Measurements from ENCODE around the gene ERN1. TPM values are rescaled to one million over a fixed set of nuclear protein-coding genes. Genes with fewer than 3 reads are reported as not detected.
"Not testable (repeated sequence)": the region's sequence is repeated elsewhere in the genome, so short reads cannot be mapped to it uniquely, and the experiment has no call there.

Gene ERN1
- total and polyA plus RNA-seq, 2 donors (not counting 3 experiments of a cell fraction or from before 2014, with no cell fraction given), result 9.1 to 21.5 TPM

DNA sequence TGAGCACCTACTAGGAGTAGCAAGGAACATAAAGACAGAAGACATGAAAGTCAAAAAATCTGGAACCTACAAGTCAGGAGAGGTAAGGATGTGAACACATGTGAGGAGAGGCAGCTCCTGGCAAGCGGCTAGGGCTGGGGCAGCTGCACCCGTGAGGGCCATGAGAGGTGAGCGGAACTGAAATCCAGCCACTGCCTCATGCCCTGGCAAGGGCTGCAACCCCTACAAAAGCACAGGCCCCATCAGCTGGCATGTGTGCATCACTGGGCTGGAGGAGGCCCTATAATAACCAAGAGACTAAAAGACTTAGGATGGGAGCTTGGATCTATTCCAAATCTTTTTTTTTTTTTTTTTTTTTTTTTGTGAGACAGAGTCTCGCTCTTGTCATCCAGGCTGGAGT, 40.3 kb upstream of the ERN1 start:
- Histone ChIP-seq H3K27ac (ENCODE audit: insufficient read depth, low read depth, low read length) (peak overlapping the region; percentile 84), H3K9ac (replicated peaks; ENCODE audit: extremely low read depth, insufficient read depth, low read length) (no peak overlapping the region), H3K4me2 (ENCODE audit: insufficient read depth, low read length) (no peak overlapping the region), H2AFZ (ENCODE audit: low read depth, low read length) (no peak overlapping the region), H3K36me3 (ENCODE audit: control insufficient read depth in 2 of 2, extremely low read depth in 1 of 2, insufficient read depth in 2 of 2, low read length in 2 of 2) (peaks cover 0 to 2% of the 10 kb centered on the region in 2 experiments), H3K9me3 (replicated peaks; ENCODE audit: control insufficient read depth, insufficient read depth, low read length) (no peaks in the 10 kb centered on the region), H3K27me3 (ENCODE audit: control insufficient read depth in 2 of 2, insufficient read depth in 2 of 2, low read length in 2 of 2) (no peaks in the 10 kb centered on the region), H3K4me1 (ENCODE audit: control insufficient read depth, extremely low read depth, insufficient read depth, low read length) (peaks cover 37% of the 10 kb centered on the region), H3K79me2 (ENCODE audit: control insufficient read depth, insufficient read depth, low read length) (no peaks in the 10 kb centered on the region), H4K20me1 (replicated peaks; ENCODE audit: control insufficient read depth, extremely low read depth, insufficient read depth, low read length) (no peaks in the 10 kb centered on the region), H3K4me3 (replicated peaks in 1 of 3; ENCODE audit: insufficient read depth in 1 of 3, low read depth in 1 of 3, low read length in 3 of 3) (no peak overlapping the region), H3K9me1 (replicated peaks; ENCODE audit: control insufficient read depth, extremely low read depth, insufficient read depth, low read length) (no peaks in the 10 kb centered on the region)
- ChIA-PET CTCF (interaction anchor here (1.4 to 3.3 kb wide), 6 partner anchors 9 to 112 kb away, joined by 3 to 23 read pairs (median 6); no protein-coding TSS in a partner anchor), POLR2A (interaction anchor here (0.6 to 3.3 kb wide), 4 partner anchors 15 to 109 kb away, joined by 3 to 13 read pairs (median 4); no protein-coding TSS in a partner anchor)
- TF ChIP-seq MYC (IDR thresholded peaks at IDR 0.05; ENCODE audit: low read depth, low read length), result no peak
- no peak for TF ChIP-seq GATA2 (IDR thresholded peaks at IDR 0.05; ENCODE audit: insufficient read depth, insufficient read length, low read depth, low read length)
- TF ChIP-seq JUN (IDR thresholded peaks at IDR 0.05; ENCODE audit: borderline replicate concordance, insufficient read depth, insufficient read length, low read depth), result no peak
- TF ChIP-seq, protein P1, sequence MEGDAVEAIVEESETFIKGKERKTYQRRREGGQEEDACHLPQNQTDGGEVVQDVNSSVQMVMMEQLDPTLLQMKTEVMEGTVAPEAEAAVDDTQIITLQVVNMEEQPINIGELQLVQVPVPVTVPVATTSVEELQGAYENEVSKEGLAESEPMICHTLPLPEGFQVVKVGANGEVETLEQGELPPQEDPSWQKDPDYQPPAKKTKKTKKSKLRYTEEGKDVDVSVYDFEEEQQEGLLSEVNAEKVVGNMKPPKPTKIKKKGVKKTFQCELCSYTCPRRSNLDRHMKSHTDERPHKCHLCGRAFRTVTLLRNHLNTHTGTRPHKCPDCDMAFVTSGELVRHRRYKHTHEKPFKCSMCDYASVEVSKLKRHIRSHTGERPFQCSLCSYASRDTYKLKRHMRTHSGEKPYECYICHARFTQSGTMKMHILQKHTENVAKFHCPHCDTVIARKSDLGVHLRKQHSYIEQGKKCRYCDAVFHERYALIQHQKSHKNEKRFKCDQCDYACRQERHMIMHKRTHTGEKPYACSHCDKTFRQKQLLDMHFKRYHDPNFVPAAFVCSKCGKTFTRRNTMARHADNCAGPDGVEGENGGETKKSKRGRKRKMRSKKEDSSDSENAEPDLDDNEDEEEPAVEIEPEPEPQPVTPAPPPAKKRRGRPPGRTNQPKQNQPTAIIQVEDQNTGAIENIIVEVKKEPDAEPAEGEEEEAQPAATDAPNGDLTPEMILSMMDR (IDR thresholded peaks at IDR 0.05; ENCODE audit: extremely low read depth in 1 of 2, insufficient read depth in 1 of 2, low read depth in 1 of 2, low read length in 2 of 2), result no peak
- TF ChIP-seq EZH2 (IDR thresholded peaks at IDR 0.05; ENCODE audit: borderline replicate concordance, low read depth, low read length, severe bottlenecking), result no peak
- TF ChIP-seq FOS (IDR thresholded peaks at IDR 0.05; ENCODE audit: borderline replicate concordance, insufficient read depth, low read length), result no peak
- TF ChIP-seq POLR2A (IDR thresholded peaks at IDR 0.05; ENCODE audit: low read depth, low read length), result no peak
- TF ChIP-seq POLR2AphosphoS5 (IDR thresholded peaks at IDR 0.05; ENCODE audit: insufficient read depth, low read depth, low read length), result no peak
- FAIRE-seq (no peak), DNase-seq (ENCODE audit: low read depth, low spot score) (no peak)
- dilution Hi-C loops (cut with MboI; ENCODE audit: extremely low pct_ligation_motif_present, low sequenced_read_pairs), result no loop called here
- intact Hi-C loops (cut with micrococcal nuclease), result loop anchor here (5.0 kb wide), 1 partner anchor 92 kb away; the partner anchor contains the start of gene TEX2
- no TSS peak for BruUV-seq (replicated peaks)

DNA sequence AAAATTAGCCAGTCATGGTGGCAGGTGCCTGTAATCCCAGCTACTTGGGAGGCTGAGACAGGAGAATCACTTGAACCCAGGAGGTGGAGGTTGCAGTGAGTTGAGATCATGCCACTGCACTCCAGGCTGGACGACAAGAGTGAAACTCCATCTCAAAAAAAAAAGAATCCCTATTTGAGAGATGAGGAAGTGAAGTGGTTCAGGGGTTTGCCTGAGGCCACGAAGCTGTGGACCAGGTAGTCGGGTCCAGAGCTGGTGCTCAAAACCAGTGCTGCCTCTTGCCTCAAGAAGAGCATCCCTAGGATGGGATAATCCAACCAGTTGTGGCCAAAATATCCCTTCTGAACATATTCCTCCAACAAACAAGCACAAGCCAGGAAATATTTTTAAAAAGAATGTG, 37.7 kb upstream of the ERN1 start:
- H3K79me2 ChIP-seq (ENCODE audit: control insufficient read depth, insufficient read depth, low read length); H3K4me3 ChIP-seq (replicated peaks in 1 of 3; ENCODE audit: insufficient read depth in 1 of 3, low read depth in 1 of 3, low read length in 3 of 3); intact Hi-C loops (cut with micrococcal nuclease); H3K9me3 ChIP-seq (replicated peaks; ENCODE audit: control insufficient read depth, insufficient read depth, low read length); FAIRE-seq; H4K20me1 ChIP-seq (replicated peaks; ENCODE audit: control insufficient read depth, extremely low read depth, insufficient read depth, low read length); H3K27me3 ChIP-seq (ENCODE audit: control insufficient read depth in 2 of 2, insufficient read depth in 2 of 2, low read length in 2 of 2); H3K9me1 ChIP-seq (replicated peaks; ENCODE audit: control insufficient read depth, extremely low read depth, insufficient read depth, low read length); H2AFZ ChIP-seq (ENCODE audit: low read depth, low read length); POLR2A ChIA-PET; H3K27ac ChIP-seq (ENCODE audit: insufficient read depth, low read depth, low read length); dilution Hi-C loops (cut with MboI; ENCODE audit: extremely low pct_ligation_motif_present, low sequenced_read_pairs); BruUV-seq (replicated peaks); H3K4me2 ChIP-seq (ENCODE audit: insufficient read depth, low read length); H3K9ac ChIP-seq (replicated peaks; ENCODE audit: extremely low read depth, insufficient read depth, low read length); H3K36me3 ChIP-seq (ENCODE audit: control insufficient read depth in 2 of 2, extremely low read depth in 1 of 2, insufficient read depth in 2 of 2, low read length in 2 of 2); DNase-seq (ENCODE audit: low read depth, low spot score): not testable (repeated sequence)
- peaks cover 18% of the 10 kb centered on the region for H3K4me1 ChIP-seq (ENCODE audit: control insufficient read depth, extremely low read depth, insufficient read depth, low read length)
- CTCF ChIA-PET, result interaction anchor here (0.8 to 3.3 kb wide), 2 partner anchors 18 to 34 kb away, joined by 4 to 13 read pairs; no protein-coding TSS in a partner anchor
